GM12878 (cell line): ENCODE results near the gene SLC35C1. TPM values are rescaled to one million over a fixed set of nuclear protein-coding genes. Genes with fewer than 3 reads are reported as not detected.

Experiments
- ATAC-seq: fragments of 200-7000 bp; cut with Tn5 transposase; 3 replicates; pipeline ENCODE4 v1.9.1; 2020; ENCODE audit warnings: mild to moderate bottlenecking, moderate library complexity
- BruUV-seq: library from RNA; stranded (reverse); fragments of 400-500 nt; replicated peaks from 2 replicates; lab custom pipeline; 2021; lab: Mats Ljungman, UMichigan
- CTCF ChIA-PET: fragments of 300-600 bp; sonication (Branson Sonifier 250); formaldehyde crosslinking; extraction: SDS; loops from one replicate; lab custom pipeline; 2021; ENCODE audit warnings: inconsistent platforms; lab: Yijun Ruan, JAX
- POLR2A ChIA-PET: fragments of 350-600 bp; formaldehyde crosslinking; extraction: SDS; loops from one replicate; lab custom pipeline; 2021; ENCODE audit warnings: inconsistent platforms; lab: Charles Lee
- RAD21 ChIA-PET: fragments of 300-600 bp; sonication (Branson Sonifier 250); formaldehyde crosslinking; loops from one replicate; lab custom pipeline; 2023; ENCODE audit warnings: antibody characterized with exemption; ENCODE audit not compliant: unreplicated experiment; lab: Charles Lee
- SMC1A ChIA-PET: fragments of 300-600 bp; sonication (Branson Sonifier 250); formaldehyde crosslinking; loops from one replicate; lab custom pipeline; 2023; ENCODE audit not compliant: unreplicated experiment, uncharacterized antibody; lab: Charles Lee
- DNase-seq: peaks from one replicate; pipeline ENCODE4 v3.0.0-alpha.2; 2011; ENCODE audit warnings: low read depth, low spot score
- FAIRE-seq: peaks from 3 replicates; lab custom pipeline; 2011; peaks lifted over from hg19 to GRCh38; lab: Jason Lieb, UNC
- H2AFZ ChIP-seq: 2 replicates; pipeline ENCODE4 v1.6.0; 2011; ENCODE audit warnings: low read depth, low read length, control low read depth; ENCODE audit not compliant: control insufficient read depth
- H3K27ac ChIP-seq: 2 replicates; pipeline ENCODE4 v1.5.1; 2011; ENCODE audit warnings: control low read depth; ENCODE audit not compliant: control insufficient read depth, insufficient read depth
- H3K27me3 ChIP-seq, 2 experiments: replicated peaks in 1 of 2; 2 replicates each; pipeline versions ENCODE4 v1.6.0 to v1.6.1; 2011; ENCODE audit warnings: low read length in 1 of 2; ENCODE audit not compliant: control insufficient read depth in 2 of 2, insufficient read depth in 2 of 2
- H3K36me3 ChIP-seq, 2 experiments: 2 replicates each; pipeline ENCODE4 v1.5.1; 2011; ENCODE audit warnings: low read length in 1 of 2; ENCODE audit not compliant: control insufficient read depth in 2 of 2, insufficient read depth in 2 of 2
- H3K4me1 ChIP-seq: 2 replicates; pipeline ENCODE4 v1.6.1; 2011; ENCODE audit warnings: mild to moderate bottlenecking, low read length, moderate library complexity, mixed read lengths; ENCODE audit not compliant: control insufficient read depth, insufficient read depth
- H3K4me2 ChIP-seq: 2 replicates; pipeline ENCODE4 v1.6.0; 2011; ENCODE audit warnings: control low read depth; ENCODE audit not compliant: control insufficient read depth, insufficient read depth
- H3K4me3 ChIP-seq: fragments of 200-600 bp; sonication (generic); 2 replicates; pipeline ENCODE4 v1.5.1; 2016
- H3K79me2 ChIP-seq: 2 replicates; pipeline ENCODE4 v1.6.0; 2011; ENCODE audit warnings: low read length; ENCODE audit not compliant: control insufficient read depth, insufficient read depth
- H3K9ac ChIP-seq: 2 replicates; pipeline ENCODE4 v1.8.0; 2011; ENCODE audit warnings: low read length, control low read depth, mixed read lengths; ENCODE audit not compliant: control insufficient read depth, insufficient read depth
- H3K9me3 ChIP-seq: replicated peaks from 3 replicates; pipeline ENCODE4 v1.5.1; 2011; ENCODE audit warnings: mild to moderate bottlenecking, low read length; ENCODE audit not compliant: control insufficient read depth, insufficient read depth
- H4K20me1 ChIP-seq: 2 replicates; pipeline ENCODE4 v1.6.0; 2011; ENCODE audit not compliant: control insufficient read depth, insufficient read depth
- ATF3 ChIP-seq: IDR thresholded peaks from 2 replicates; pipeline ENCODE4 v1.6.1; 2011; ENCODE audit warnings: low read depth, mild to moderate bottlenecking, low read length, moderate library complexity, borderline replicate concordance; ENCODE audit errors: extremely low read depth
- CREB1 ChIP-seq: IDR thresholded peaks from 2 replicates; pipeline ENCODE4 v1.6.1; 2012; ENCODE audit warnings: low read depth, mild to moderate bottlenecking, inconsistent platforms
- FOXK2 ChIP-seq: fragments of 450-650 bp; IDR thresholded peaks from 2 replicates; pipeline ENCODE4 v1.6.1; 2017; ENCODE audit warnings: mild to moderate bottlenecking, moderate library complexity
- HCFC1 ChIP-seq: fragments of 150-350 bp; IDR thresholded peaks from 2 replicates; pipeline ENCODE4 v1.6.1; 2014; ENCODE audit warnings: low read length
- JUNB ChIP-seq: IDR thresholded peaks from 2 replicates; pipeline ENCODE4 v1.6.1; 2016; ENCODE audit warnings: antibody characterized with exemption, mild to moderate bottlenecking
- KDM1A ChIP-seq: fragments of 200-600 bp; sonication (generic); IDR thresholded peaks from 2 replicates; pipeline ENCODE4 v1.6.1; 2016; ENCODE audit warnings: borderline replicate concordance
- LARP7 ChIP-seq: fragments of 450-650 bp; IDR thresholded peaks from 2 replicates; pipeline ENCODE4 v1.6.1; 2017; ENCODE audit warnings: mild to moderate bottlenecking
- RAD51 ChIP-seq: fragments of 450-650 bp; IDR thresholded peaks from 2 replicates; pipeline ENCODE4 v1.6.1; 2016; ENCODE audit warnings: moderate library complexity, mild to moderate bottlenecking, inconsistent platforms
- RBBP5 ChIP-seq: fragments of 200-600 bp; sonication (generic); conservative IDR thresholded peaks from 2 replicates; pipeline ENCODE4 v1.6.1; 2016
- RELB ChIP-seq: fragments of 450-650 bp; IDR thresholded peaks from 2 replicates; pipeline ENCODE4 v1.6.1; 2017; ENCODE audit warnings: low read depth, mild to moderate bottlenecking, moderate library complexity
- REST ChIP-seq: IDR thresholded peaks from 2 replicates; pipeline ENCODE4 v1.6.1; 2012; ENCODE audit warnings: mild to moderate bottlenecking, low read depth, low read length
- RFX5 ChIP-seq: IDR thresholded peaks from 2 replicates; pipeline ENCODE4 v1.6.1; 2011; ENCODE audit warnings: low read depth, low read length, improper control_type of control experiment
- STAT1 ChIP-seq: fragments of 450-650 bp; conservative IDR thresholded peaks from 2 replicates; pipeline ENCODE4 v1.6.1; 2014; ENCODE audit warnings: antibody characterized with exemption, mild to moderate bottlenecking
- SUZ12 ChIP-seq: fragments of 200-600 bp; sonication (generic); IDR thresholded peaks from one replicate; pipeline ENCODE4 v1.6.1; 2018; ENCODE audit warnings: antibody characterized with exemption, mild to moderate bottlenecking; ENCODE audit not compliant: unreplicated experiment
- WGBS: methylation state at CpG from one replicate; pipeline ENCODE4 v1.1.6; 2016; ENCODE audit warnings: low lambda C conversion rate; ENCODE audit not compliant: insufficient replicate concordance, insufficient coverage; ENCODE audit errors: missing lambda C conversion rate; 5-methylcytosine and 5-hydroxymethylcytosine counted together
- in situ Hi-C: fragments of 300-500 bp; cut with MboI; formaldehyde crosslinking; loops from 9 replicates; pipeline ENCODE4 v1.14.3; 2018; ENCODE audit warnings: mixed read lengths
- intact Hi-C: fragments of 100-400 bp; cut with micrococcal nuclease; formaldehyde crosslinking; loops from one replicate; pipeline ENCODE4 v1.14.2; 2022; ENCODE audit not compliant: unreplicated experiment
- polyA plus RNA-seq, 11 experiments: library from polyadenylated mRNA; depleted of rRNA in 4 of 11; unstranded in 6 of 11; stranded (reverse) in 5 of 11; fragments of >200 nt; fragmentation: Nextera tagmentation in 4 of 11; fragmentation: Illumina TruSeq in 1 of 11; extraction: Ambion mirVana in 4 of 11; extraction: Trizol in 1 of 11; gene quantifications; 1 replicate in 1 of 11; 2 replicates in 10 of 11; pipeline versions ENCODE4 v1.2.1 to v1.2.3, GENCODE V29; 2011 to 2016; ENCODE audit warnings: inconsistent platforms in 2 of 11, missing spikeins in 2 of 11, low read depth in 1 of 11
- total RNA-seq, 4 experiments: library from RNA; depleted of rRNA in 3 of 4; stranded (reverse); fragments of >200 nt in 3 of 4; fragmentation: Illumina TruSeq in 1 of 4; extraction: Trizol in 1 of 4; gene quantifications; 2 replicates each; pipeline versions ENCODE4 v1.2.1 to v1.2.3, GENCODE V29; 2013 to 2021
- TF ChIP-seq, protein P1 (sequence below): fragments of 450-650 bp; formaldehyde crosslinking; IDR thresholded peaks from 2 replicates; pipeline ENCODE4 v1.4.0; 2020; ENCODE audit warnings: mild to moderate bottlenecking, moderate library complexity

Gene SLC35C1
- total and polyA plus RNA-seq, 10 of the 15 experiments (the other 5 are each of a cell fraction or from before 2014, with no cell fraction given) = 0.55 to 9.7 (median 4.3) TPM

DNA sequence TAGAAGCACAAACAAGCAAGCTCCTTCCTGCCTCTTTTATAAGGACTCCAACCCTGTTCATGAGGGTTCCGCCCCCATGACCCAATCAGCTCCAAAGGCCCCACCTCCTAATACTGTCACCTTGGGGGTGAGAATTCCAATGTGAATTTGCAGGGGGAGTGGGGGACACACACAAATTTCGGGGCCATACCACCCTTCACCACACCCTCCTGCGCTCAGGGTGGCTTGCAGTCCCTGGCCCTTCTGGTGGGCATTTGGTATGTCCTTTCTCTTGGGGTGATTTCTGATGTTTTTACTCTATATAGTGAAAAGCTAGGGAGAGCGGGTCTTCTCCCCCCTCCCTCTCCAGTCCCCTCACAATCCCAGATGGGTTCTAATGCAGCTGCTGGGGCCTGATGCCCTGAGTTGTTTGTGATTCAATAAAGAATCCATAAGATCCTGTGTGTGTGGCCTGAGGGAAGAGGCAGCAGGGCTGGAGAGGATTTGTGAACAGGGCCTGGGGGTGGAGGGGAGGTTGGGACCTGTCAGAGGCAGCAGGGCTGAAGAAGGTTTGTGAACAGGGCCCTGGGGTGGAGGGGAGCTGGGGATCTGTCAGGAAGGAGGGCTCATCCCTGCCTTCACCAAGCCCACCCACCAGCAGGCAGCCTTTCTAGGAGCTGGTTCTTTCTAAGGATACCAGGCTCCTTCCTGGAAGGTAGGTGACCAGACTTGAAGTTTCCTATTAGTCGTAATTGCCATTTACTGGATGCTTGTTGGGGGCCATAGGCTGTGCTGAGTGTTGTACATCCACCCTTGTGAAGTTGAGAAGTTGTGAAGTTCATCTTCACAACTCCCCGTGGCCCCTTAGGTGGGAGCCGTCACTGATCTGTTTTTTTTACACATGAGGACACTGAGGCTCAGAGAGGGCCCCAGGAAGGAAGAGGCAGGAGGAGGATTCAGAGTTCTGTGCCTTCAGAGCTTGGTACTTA lies 7.9 kb downstream of the SLC35C1 start:
- DNase-seq (no peak), FAIRE-seq (no peak), ATAC-seq (no peak)
- peaks cover 11% of the 10 kb centered on the region for H3K4me1 ChIP-seq
- WGBS = 55% methylated on average over 7 of the region's 7 CpGs
- no peak overlapping the region for H2AFZ ChIP-seq
- peaks cover 0 to 8% of the 10 kb centered on the region in 2 experiments for H3K36me3 ChIP-seq
- ChIA-PET CTCF (no interaction called here), SMC1A (no interaction called here), RAD21 (no interaction called here), POLR2A (interaction anchor here (1.2 kb wide), 1 partner anchor 35 kb away, joined by 4 read pairs; the partner anchor contains the start of gene CRY2)
- in situ Hi-C loops (no loop called here), intact Hi-C loops (no loop called here)
- H3K4me3 ChIP-seq = no peak overlapping the region
- H3K79me2 ChIP-seq = peaks cover 1% of the 10 kb centered on the region; the same call in 1 of the 2 replicates
- H3K9ac ChIP-seq = no peak overlapping the region
- BruUV-seq = no TSS peak
- no peaks in the 10 kb centered on the region for H4K20me1 ChIP-seq
- no peak overlapping the region for H3K4me2 ChIP-seq
- no peaks in the 10 kb centered on the region for H3K27me3 ChIP-seq
- no peak overlapping the region for H3K27ac ChIP-seq
- no peaks in the 10 kb centered on the region for H3K9me3 ChIP-seq
- TF ChIP-seq FOXK2 (no peak), ATF3 (no peak), HCFC1 (no peak), SUZ12 (no peak), RFX5 (no peak), CREB1 (no peak), RELB (no peak), JUNB (no peak), REST (no peak), STAT1 (no peak), RBBP5 (no peak), LARP7 (no peak), KDM1A (no peak), RAD51 (no peak)
- TF ChIP-seq, protein P1, sequence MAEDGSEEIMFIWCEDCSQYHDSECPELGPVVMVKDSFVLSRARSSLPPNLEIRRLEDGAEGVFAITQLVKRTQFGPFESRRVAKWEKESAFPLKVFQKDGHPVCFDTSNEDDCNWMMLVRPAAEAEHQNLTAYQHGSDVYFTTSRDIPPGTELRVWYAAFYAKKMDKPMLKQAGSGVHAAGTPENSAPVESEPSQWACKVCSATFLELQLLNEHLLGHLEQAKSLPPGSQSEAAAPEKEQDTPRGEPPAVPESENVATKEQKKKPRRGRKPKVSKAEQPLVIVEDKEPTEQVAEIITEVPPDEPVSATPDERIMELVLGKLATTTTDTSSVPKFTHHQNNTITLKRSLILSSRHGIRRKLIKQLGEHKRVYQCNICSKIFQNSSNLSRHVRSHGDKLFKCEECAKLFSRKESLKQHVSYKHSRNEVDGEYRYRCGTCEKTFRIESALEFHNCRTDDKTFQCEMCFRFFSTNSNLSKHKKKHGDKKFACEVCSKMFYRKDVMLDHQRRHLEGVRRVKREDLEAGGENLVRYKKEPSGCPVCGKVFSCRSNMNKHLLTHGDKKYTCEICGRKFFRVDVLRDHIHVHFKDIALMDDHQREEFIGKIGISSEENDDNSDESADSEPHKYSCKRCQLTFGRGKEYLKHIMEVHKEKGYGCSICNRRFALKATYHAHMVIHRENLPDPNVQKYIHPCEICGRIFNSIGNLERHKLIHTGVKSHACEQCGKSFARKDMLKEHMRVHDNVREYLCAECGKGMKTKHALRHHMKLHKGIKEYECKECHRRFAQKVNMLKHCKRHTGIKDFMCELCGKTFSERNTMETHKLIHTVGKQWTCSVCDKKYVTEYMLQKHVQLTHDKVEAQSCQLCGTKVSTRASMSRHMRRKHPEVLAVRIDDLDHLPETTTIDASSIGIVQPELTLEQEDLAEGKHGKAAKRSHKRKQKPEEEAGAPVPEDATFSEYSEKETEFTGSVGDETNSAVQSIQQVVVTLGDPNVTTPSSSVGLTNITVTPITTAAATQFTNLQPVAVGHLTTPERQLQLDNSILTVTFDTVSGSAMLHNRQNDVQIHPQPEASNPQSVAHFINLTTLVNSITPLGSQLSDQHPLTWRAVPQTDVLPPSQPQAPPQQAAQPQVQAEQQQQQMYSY = no peak
